Measurements from ENCODE around the gene CCDC82.

GRCh38 chr11:96315476-96315875 is 74.2 kb downstream of the CCDC82 start:
- TF ChIP-seq CTCF (IDR thresholded peaks at IDR 0.05) (no peak), POLR2A (IDR thresholded peaks at IDR 0.05) (no peak)
